Non-pigmented ciliary epithelial cell (primary cell): Measurements from ENCODE around the gene IMPACT.

ENCODE experiments used
- DNase-seq: peaks from one replicate; pipeline ENCODE4 v3.0.0-alpha.2; 2010; ENCODE audit warnings: low read depth

IMPACT gene

GRCh38 chr18:24482821-24483220, 56.4 kb downstream of the IMPACT start:
- no peak for DNase-seq

- DNase-seq = no peak
Measured at GRCh38 chr18:24485681-24486080, 59.2 kb downstream of the IMPACT start.

DNA sequence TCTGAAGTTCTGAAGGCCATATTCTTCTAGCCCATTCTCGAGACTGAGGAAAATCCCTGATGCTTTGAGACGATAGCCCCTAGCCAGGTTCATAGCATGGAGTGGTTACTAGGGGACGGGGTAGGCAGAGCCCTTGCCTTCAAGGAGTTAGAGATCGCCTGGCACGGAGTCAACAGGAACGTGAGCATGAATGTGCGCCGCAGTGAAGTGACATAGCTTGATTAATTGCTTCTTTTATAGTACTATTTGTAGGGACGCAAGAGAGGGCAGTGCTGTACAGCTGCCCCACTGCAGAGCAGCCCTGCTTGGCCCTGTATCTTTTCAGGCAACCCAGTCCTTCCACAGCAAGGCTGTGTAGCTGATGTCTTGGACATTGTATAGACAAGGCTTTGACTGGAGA, 60.2 kb downstream of the IMPACT start:
- DNase-seq = no peak

DNA sequence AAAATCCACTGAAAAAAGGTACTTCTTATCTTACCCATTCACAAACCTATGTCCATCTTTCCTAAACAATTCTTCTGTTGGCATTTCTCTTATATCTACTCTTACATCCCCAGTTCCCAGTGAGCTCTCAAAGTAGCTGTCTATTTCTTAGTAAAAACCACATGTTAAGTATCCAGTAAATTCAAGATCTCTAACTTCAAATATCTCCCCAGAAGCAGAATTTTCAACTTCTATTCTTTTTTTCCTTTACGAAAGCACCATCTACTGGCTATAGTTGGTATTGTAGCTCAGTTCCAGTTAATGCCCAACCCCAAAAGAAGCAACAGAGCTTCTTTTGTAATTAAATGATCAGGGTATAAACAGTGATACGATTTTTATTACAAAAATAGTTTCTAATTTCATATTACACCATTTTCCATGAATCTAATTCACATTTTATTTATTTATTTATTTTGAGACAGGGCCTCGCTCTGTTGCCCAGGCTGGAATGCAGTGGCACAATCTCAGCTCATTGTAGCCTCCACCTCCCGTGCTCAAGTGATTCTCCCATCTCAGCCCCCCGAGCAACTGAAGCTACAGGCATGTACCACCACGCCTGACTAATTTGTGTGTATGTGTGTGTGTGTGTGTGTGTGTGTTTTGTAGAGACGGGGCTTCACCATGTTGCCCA, 62.5 kb downstream of the IMPACT start:
- DNase-seq = no peak

DNA sequence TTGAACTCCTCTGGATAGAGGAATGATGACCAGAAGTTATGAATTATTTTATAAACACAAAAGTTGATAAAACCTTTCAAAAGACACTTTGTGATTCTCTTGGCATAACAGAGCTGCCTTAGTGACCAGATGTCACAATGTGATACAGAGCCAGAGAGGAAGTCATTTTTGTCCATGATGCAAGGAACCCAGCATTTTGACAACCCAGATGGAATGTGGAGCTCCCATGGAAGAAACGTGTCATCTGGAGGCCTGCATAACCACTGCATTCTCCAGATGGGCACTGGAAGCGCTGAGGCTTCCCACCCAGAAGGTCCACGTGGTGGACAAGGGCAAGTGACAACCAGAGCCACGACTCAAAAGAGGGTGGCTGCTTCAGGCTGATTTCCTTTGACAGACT, 64.1 kb downstream of the IMPACT start:
- DNase-seq = no peak

DNA sequence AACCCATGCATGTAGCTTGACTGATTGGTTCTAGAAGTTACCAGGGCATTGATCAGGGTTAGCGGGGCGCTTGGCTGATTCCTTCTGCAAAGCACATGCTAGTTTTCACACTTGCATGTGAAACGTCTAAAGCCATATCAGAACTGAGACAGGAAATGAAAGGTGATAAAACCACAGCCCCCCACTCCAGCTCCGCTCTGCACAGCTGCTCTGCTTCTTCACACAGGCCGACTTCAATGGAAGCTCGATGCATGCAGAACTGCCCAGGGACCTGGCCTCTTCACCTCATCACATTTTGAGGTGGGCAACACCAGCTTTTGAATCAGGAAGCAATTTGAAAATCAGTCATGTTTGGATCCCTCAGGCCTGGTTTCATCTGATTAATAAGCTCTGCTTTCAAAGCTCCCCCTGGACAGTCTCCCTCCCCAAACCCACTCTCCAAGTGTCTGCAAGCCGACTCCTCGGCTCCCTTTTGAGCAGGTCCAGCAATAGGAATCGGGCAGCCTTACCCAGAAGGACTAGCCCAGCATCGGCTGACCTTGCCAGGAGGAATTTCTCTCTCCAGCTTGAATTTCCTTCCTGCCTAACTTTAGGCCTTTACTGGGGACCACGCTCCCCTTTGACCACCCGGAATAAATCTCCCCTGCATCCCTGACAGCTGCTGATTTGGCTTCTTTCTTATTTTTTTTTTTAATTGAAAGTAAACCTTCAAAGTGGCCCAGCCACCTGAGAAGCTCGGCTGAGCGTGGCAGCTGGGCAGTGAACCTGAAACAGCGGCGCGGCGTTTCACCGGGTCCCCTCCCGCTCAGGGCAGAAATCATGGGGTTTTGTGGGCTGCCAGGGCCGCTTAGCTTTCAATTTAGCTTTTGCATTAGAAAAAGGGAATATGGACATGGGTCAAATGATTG, 65.7 kb downstream of the IMPACT start:
- no peak for DNase-seq

DNA sequence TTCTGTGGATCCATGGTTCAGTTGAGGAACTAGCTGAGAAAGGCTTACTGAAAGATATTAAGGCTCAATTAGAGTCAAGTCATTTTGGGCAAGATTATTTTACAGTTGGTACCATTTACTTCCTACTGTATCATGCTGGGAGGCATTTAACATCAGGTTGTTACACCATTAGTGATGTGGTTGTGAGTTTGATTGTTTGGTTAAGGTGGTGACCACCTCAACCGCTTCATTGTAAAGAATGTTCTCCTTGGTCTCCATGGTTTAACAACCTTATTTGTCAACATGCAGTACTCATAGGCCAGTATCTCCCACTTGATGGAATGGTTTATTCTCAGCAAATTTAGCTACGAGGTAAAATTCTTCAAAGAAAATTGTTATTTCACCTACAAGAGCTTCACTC, 68.1 kb downstream of the IMPACT start:
- DNase-seq = no peak

- no peak for DNase-seq
Measured at GRCh38 chr18:24497031-24497754, 70.7 kb downstream of the IMPACT start.

DNA sequence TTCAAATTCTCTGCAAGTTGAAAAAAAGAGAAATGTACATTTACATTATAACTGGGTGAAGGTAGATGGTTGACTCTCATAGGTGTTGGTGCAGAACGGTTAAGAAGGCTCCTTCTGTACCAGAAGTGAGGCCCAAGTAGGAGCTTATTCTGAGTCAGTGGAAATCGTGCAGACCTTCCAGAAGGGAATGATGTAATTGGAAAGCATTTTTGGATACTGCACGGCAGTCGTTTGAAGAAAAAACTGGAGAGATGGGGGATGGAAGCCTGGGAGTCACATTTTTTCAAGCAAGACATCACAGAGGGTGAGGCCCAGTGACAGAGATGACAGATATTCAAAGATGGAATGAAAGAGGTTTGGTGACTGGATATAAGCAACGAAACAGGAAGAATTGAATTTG, 73.3 kb downstream of the IMPACT start:
- DNase-seq = no peak

- DNase-seq = no peak
Measured at GRCh38 chr18:24500217-24500616, 73.7 kb downstream of the IMPACT start.

GRCh38 chr18:24500766-24501165, 74.3 kb downstream of the IMPACT start:
- no peak for DNase-seq

DNA sequence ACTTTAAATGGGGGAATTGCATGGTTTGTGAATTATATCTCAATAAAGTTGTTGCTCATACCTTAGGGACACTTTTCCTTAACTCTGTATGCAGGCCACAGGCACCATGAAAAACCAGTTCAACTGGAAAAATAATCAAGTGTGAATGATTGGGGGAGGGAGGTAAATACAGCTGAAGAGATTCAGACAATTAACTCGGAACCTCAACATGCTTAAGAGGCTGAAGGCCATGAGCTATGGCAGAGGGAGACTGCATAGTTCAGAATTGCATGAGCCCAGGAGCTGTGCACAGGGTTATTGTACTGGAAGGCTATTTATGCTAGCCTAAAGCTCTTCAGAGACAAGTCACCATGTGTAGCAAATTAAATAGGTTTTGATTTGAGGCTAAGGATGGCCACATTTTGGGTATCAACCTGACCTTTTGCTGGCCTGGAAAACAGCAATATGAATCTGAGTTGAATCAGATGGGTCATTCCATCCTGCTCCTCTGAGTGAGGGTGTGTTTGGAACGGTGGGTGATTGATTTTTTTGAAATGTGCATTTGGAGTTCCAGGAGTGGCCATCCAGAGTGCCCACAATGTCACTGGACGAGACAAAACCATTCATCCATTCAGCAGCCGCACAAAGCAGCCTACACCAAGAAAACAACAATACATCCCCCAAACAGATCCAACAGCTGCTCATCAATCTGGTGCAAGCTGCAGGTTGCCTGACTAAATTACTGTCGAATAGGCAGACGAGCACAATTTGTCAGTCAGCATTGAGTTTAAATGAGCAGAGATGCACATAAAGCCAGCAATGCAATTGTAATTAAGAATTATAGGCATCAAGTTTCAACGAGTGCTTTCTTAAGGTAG, 76.4 kb downstream of the IMPACT start:
- no peak for DNase-seq
